Vagina (tissue), 2 donors: ENCODE results near the gene WIZ.

ENCODE experiments used
- POLR2A ChIP-seq, 2 donors: fragments of 450-650 bp; IDR thresholded peaks; one replicate each; pipeline ENCODE4 v1.6.1; 2017; ENCODE audit warnings: antibody characterized with exemption in 2 of 2, mild to moderate bottlenecking in 2 of 2, moderate library complexity in 2 of 2
- TF ChIP-seq, protein P1 (sequence below), 3 experiments: fragments of 450-650 bp in 2 of 3; fragments of 200-600 bp in 1 of 3; sonication (generic) in 1 of 3; IDR thresholded peaks; one replicate each; pipeline ENCODE4 v1.5.1; 2017 to 2019; ENCODE audit warnings: antibody characterized with exemption in 3 of 3, mild to moderate bottlenecking in 2 of 3, moderate library complexity in 2 of 3

DNA sequence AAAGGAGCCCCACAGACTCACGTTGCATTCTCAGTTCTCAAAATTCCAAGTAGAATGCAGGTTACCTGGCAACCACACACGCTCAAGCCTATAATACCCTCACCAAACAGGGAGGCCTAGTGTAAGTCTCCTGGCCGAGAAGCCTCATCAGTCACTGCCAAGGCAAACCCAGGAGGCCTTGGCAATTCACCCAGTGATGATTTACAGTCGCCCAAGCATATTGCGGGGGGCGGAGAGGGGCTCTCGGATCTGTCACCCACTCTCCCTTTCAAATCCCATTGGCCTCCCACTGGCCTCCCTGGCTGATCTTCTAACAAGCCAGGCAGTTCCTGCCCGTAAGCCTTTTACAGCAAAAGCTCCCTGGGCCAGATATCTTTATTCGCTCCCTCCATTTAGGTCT lies 32.1 kb downstream of the WIZ start:
- TF ChIP-seq, protein P1, sequence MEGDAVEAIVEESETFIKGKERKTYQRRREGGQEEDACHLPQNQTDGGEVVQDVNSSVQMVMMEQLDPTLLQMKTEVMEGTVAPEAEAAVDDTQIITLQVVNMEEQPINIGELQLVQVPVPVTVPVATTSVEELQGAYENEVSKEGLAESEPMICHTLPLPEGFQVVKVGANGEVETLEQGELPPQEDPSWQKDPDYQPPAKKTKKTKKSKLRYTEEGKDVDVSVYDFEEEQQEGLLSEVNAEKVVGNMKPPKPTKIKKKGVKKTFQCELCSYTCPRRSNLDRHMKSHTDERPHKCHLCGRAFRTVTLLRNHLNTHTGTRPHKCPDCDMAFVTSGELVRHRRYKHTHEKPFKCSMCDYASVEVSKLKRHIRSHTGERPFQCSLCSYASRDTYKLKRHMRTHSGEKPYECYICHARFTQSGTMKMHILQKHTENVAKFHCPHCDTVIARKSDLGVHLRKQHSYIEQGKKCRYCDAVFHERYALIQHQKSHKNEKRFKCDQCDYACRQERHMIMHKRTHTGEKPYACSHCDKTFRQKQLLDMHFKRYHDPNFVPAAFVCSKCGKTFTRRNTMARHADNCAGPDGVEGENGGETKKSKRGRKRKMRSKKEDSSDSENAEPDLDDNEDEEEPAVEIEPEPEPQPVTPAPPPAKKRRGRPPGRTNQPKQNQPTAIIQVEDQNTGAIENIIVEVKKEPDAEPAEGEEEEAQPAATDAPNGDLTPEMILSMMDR (IDR thresholded peaks at IDR 0.05), result no peak
- no peak for TF ChIP-seq POLR2A (IDR thresholded peaks at IDR 0.05)
